B cell (primary cell): Measurements from ENCODE around the gene RAB6B. TPM values are rescaled to one million over a fixed set of nuclear protein-coding genes. Genes with fewer than 3 reads are reported as not detected.

ENCODE experiments used
- ATAC-seq: fragments of 200-7000 bp; cut with Tn5 transposase; one replicate; pipeline ENCODE4 v1.10.0; 2021; ENCODE audit warnings: low read depth, mild to moderate bottlenecking, moderate number of reproducible peaks, moderate library complexity
- CTCF ChIA-PET: fragments of 350-600 bp; sonication (Branson Sonifier 250); formaldehyde crosslinking; loops from one replicate; lab custom pipeline; 2021; ENCODE audit warnings: antibody characterized with exemption, inconsistent platforms; lab: Charles Lee
- POLR2A ChIA-PET: fragments of 350-600 bp; sonication (Branson Sonifier 250); formaldehyde crosslinking; loops from one replicate; lab custom pipeline; 2021; ENCODE audit warnings: antibody characterized with exemption; lab: Charles Lee
- DNase-seq: peaks from one replicate; pipeline ENCODE4 v3.0.0; 2013
- H2AFZ ChIP-seq: 2 replicates; pipeline ENCODE4 v1.6.1; 2012; ENCODE audit warnings: mild to moderate bottlenecking, low read depth, low read length; ENCODE audit not compliant: insufficient read depth, poor library complexity, severe bottlenecking
- H3K27ac ChIP-seq, 2 donors: 1 replicate in 1 of 2; 2 replicates in 1 of 2; pipeline ENCODE4 v1.5.1; 2012 to 2013; ENCODE audit warnings: low read length in 2 of 2, mild to moderate bottlenecking in 2 of 2, moderate library complexity in 1 of 2
- H3K27me3 ChIP-seq, 4 experiments: fragments of 200-600 bp in 1 of 4; sonication (generic) in 1 of 4; replicated peaks in 1 of 4; 1 replicate in 2 of 4; 2 replicates in 2 of 4; pipeline versions ENCODE4 v1.6.1 to v1.7.0; 2013 to 2016; ENCODE audit warnings: low read length in 3 of 4, mild to moderate bottlenecking in 2 of 4, mixed read lengths in 1 of 4, moderate library complexity in 1 of 4; ENCODE audit not compliant: insufficient read depth in 4 of 4, control insufficient read depth in 3 of 4; ENCODE audit errors: control extremely low read depth in 1 of 4
- H3K36me3 ChIP-seq, 2 experiments: replicated peaks in 1 of 2; 1 replicate in 1 of 2; 2 replicates in 1 of 2; pipeline versions ENCODE4 v1.6.1 to v1.7.1; 2013; ENCODE audit warnings: low read length in 1 of 2; ENCODE audit not compliant: insufficient read depth in 2 of 2, control insufficient read depth in 1 of 2; ENCODE audit errors: control extremely low read depth in 1 of 2, extremely low read depth in 1 of 2
- H3K4me1 ChIP-seq, 2 donors: fragments of 200-600 bp in 1 of 2; sonication (generic) in 1 of 2; 1 replicate in 1 of 2; 2 replicates in 1 of 2; pipeline versions ENCODE4 v1.5.1 to v1.6.1; 2013 to 2017; ENCODE audit warnings: low read length in 2 of 2; ENCODE audit not compliant: control insufficient read depth in 2 of 2, insufficient read depth in 2 of 2
- H3K4me2 ChIP-seq: replicated peaks from 2 replicates; pipeline ENCODE3; 2012; ENCODE audit warnings: mild to moderate bottlenecking, low read depth, low read length; ENCODE audit not compliant: poor library complexity, severe bottlenecking
- H3K4me3 ChIP-seq, 5 experiments: fragments of 200-600 bp in 1 of 5; sonication (generic) in 1 of 5; 1 replicate in 3 of 5; 2 replicates in 2 of 5; pipeline versions ENCODE4 v1.5.1 to v1.7.0; 2011 to 2016; ENCODE audit warnings: low read length in 4 of 5, mild to moderate bottlenecking in 4 of 5, low read depth in 2 of 5, control low read depth in 1 of 5, moderate library complexity in 1 of 5; ENCODE audit not compliant: insufficient read depth in 1 of 5; ENCODE audit errors: control extremely low read depth in 1 of 5, extremely low read depth in 1 of 5
- H3K79me2 ChIP-seq: fragments of 200-600 bp; sonication (generic); one replicate; pipeline ENCODE4 v1.6.0; 2016; ENCODE audit warnings: low read length; ENCODE audit not compliant: control insufficient read depth, insufficient read depth
- H3K9ac ChIP-seq: fragments of 200-600 bp; sonication (generic); 2 replicates; pipeline ENCODE4 v1.6.1; 2017; ENCODE audit warnings: mild to moderate bottlenecking, low read length, moderate library complexity
- H3K9me3 ChIP-seq, 3 donors: one replicate each; pipeline versions ENCODE4 v1.6.1 to v1.7.1; 2013; ENCODE audit warnings: low read length in 2 of 3; ENCODE audit not compliant: control insufficient read depth in 2 of 3, insufficient read depth in 1 of 3; ENCODE audit errors: control extremely low read depth in 1 of 3
- H4K20me1 ChIP-seq: 2 replicates; pipeline ENCODE4 v1.6.0; 2012; ENCODE audit warnings: mild to moderate bottlenecking, low read length; ENCODE audit not compliant: insufficient read depth, control insufficient read depth, poor library complexity, severe bottlenecking
- H3K27ac Mint-ChIP-seq: one replicate; pipeline ENCODE4 v1.8.0; 2021; ENCODE audit warnings: mixed read lengths
- H3K27me3 Mint-ChIP-seq: one replicate; pipeline ENCODE4 v1.8.0; 2021; ENCODE audit warnings: mixed read lengths
- H3K4me1 Mint-ChIP-seq: one replicate; pipeline ENCODE4 v1.8.0; 2021; ENCODE audit warnings: mixed read lengths
- H3K4me3 Mint-ChIP-seq: one replicate; pipeline ENCODE4 v1.8.0; 2021; ENCODE audit warnings: mixed read lengths
- H3K9me3 Mint-ChIP-seq: one replicate; pipeline ENCODE4 v1.8.0; 2022; ENCODE audit warnings: mixed read lengths; ENCODE audit not compliant: insufficient read depth
- CTCF ChIP-seq: fragments of 200-600 bp; IDR thresholded peaks from one replicate; pipeline ENCODE4 v1.8.0; 2022; ENCODE audit warnings: antibody characterized with exemption, mild to moderate bottlenecking
- EZH2 ChIP-seq: IDR thresholded peaks from 2 replicates; pipeline ENCODE4 v1.6.1; 2012; ENCODE audit warnings: borderline replicate concordance, low read depth, mild to moderate bottlenecking, moderate library complexity, low read length; ENCODE audit not compliant: insufficient read depth, poor library complexity, severe bottlenecking
- WGBS: methylation state at CpG from one replicate; pipeline ENCODE4 v1.1.5; 2013; ENCODE audit warnings: missing lambda C conversion rate; ENCODE audit not compliant: insufficient coverage; 5-methylcytosine and 5-hydroxymethylcytosine counted together
- intact Hi-C: fragments of 100-400 bp; cut with micrococcal nuclease; formaldehyde crosslinking; loops from one replicate; pipeline ENCODE4 v1.10.0; 2022
- polyA plus RNA-seq: library from polyadenylated mRNA; depleted of rRNA; stranded (reverse); fragments of >200 nt; gene quantifications from 2 replicates; pipeline ENCODE4 v1.2.3, GENCODE V29; 2012
- total RNA-seq, 2 donors: library from RNA; stranded (reverse); fragments of 120-200 nt in 1 of 2; gene quantifications; 1 replicate in 1 of 2; 2 replicates in 1 of 2; pipeline versions ENCODE4 v1.2.3 to v1.2.4, GENCODE V29; 2013 to 2022

Gene RAB6B
- total and polyA plus RNA-seq, 2 donors (not counting 1 experiment from before 2014, with no cell fraction given) = not detected

GRCh38 chr3:133820889-133821675 lies 74.6 kb downstream of the RAB6B start:
- no peaks in the 10 kb centered on the region for H3K4me1 Mint-ChIP-seq
- no peaks in the 10 kb centered on the region for H3K9me3 Mint-ChIP-seq
- Histone ChIP-seq H3K27me3 (no peaks in the 10 kb centered on the region), H3K4me3 (no peak overlapping the region), H2AFZ (no peak overlapping the region), H3K36me3 (peaks cover 9 to 87% of the 10 kb centered on the region in 2 experiments), H3K4me2 (no peak overlapping the region), H4K20me1 (no peaks in the 10 kb centered on the region), H3K9me3 (no peaks in the 10 kb centered on the region), H3K79me2 (no peaks in the 10 kb centered on the region), H3K4me1 (no peaks in the 10 kb centered on the region), H3K9ac (no peak overlapping the region), H3K27ac (no peak overlapping the region)
- no peak overlapping the region for H3K4me3 Mint-ChIP-seq
- DNase-seq = no peak
- TF ChIP-seq CTCF (no peak), EZH2 (no peak)
- intact Hi-C loops = no loop called here
- no peak for ATAC-seq
- 93% methylated on average over 1 of the region's 3 CpGs for WGBS
- H3K27ac Mint-ChIP-seq = no peak overlapping the region
- ChIA-PET CTCF (interaction anchor here (1.5 kb wide), 2 partner anchors 653 to 1095 kb away, joined by 4 to 6 read pairs; no protein-coding TSS in a partner anchor), POLR2A (no interaction called here)
- H3K27me3 Mint-ChIP-seq = no peaks in the 10 kb centered on the region

- ChIA-PET POLR2A (no interaction called here), CTCF (interaction anchor here (0.8 to 1.5 kb wide), 4 partner anchors 13 to 1094 kb away, joined by 3 to 6 read pairs (median 4); no protein-coding TSS in a partner anchor)
- Mint-ChIP-seq H3K9me3 (no peaks in the 10 kb centered on the region), H3K4me3 (no peak overlapping the region), H3K27ac (no peak overlapping the region), H3K4me1 (no peaks in the 10 kb centered on the region), H3K27me3 (no peaks in the 10 kb centered on the region)
- TF ChIP-seq CTCF = no peak
- no peak for TF ChIP-seq EZH2
- Histone ChIP-seq H3K27me3 (no peaks in the 10 kb centered on the region), H2AFZ (no peak overlapping the region), H3K4me2 (no peak overlapping the region), H3K79me2 (no peaks in the 10 kb centered on the region), H4K20me1 (no peaks in the 10 kb centered on the region), H3K9me3 (no peaks in the 10 kb centered on the region), H3K4me1 (no peaks in the 10 kb centered on the region), H3K36me3 (peaks cover 9 to 90% of the 10 kb centered on the region in 2 experiments), H3K4me3 (no peak overlapping the region), H3K27ac (no peak overlapping the region), H3K9ac (no peak overlapping the region)
- WGBS = 98% methylated on average over 4 of the region's 4 CpGs
- ATAC-seq (no peak), DNase-seq (no peak)
- intact Hi-C loops = no loop called here
Observed at GRCh38 chr3:133820129-133820528, 75.6 kb downstream of the RAB6B start.
